ENCODE measurements around the gene WDR87.
"Not testable (repeated sequence)": the region's sequence is repeated elsewhere in the genome, so short reads cannot be mapped to it uniquely, and the experiment has no call there.

WDR87 gene

GRCh38 chr19:37886571-37886970 lies 19.8 kb downstream of the WDR87 start:
- DNase-seq (ENCODE audit: low read depth in 1 of 2, low spot score in 1 of 2): no peak

- DNase-seq (ENCODE audit: low read depth in 1 of 2, low spot score in 1 of 2): no peak
Measured at GRCh38 chr19:37885392-37885791, 21.0 kb downstream of the WDR87 start.

- DNase-seq (ENCODE audit: low read depth in 1 of 2, low spot score in 1 of 2): no peak
Measured at GRCh38 chr19:37877147-37877546, 29.2 kb downstream of the WDR87 start.

GRCh38 chr19:37876032-37876431 lies 30.4 kb downstream of the WDR87 start:
- DNase-seq (ENCODE audit: low read depth in 1 of 2, low spot score in 1 of 2): no peak

- DNase-seq (ENCODE audit: low read depth in 1 of 2, low spot score in 1 of 2): no peak
Measured at GRCh38 chr19:37874784-37875183, 31.6 kb downstream of the WDR87 start.

- DNase-seq (ENCODE audit: low read depth in 1 of 2, low spot score in 1 of 2): no peak
Measured at GRCh38 chr19:37872383-37872782, 34.0 kb downstream of the WDR87 start.

- no peak for DNase-seq (ENCODE audit: low read depth in 1 of 2, low spot score in 1 of 2)
Measured at GRCh38 chr19:37869766-37870340, 36.5 kb downstream of the WDR87 start.

- no peak for DNase-seq (ENCODE audit: low read depth in 1 of 2, low spot score in 1 of 2)
Measured at GRCh38 chr19:37867831-37868230, 38.6 kb downstream of the WDR87 start.

GRCh38 chr19:37865930-37866329 lies 40.5 kb downstream of the WDR87 start:
- DNase-seq (ENCODE audit: low read depth in 1 of 2, low spot score in 1 of 2): not testable (repeated sequence)

GRCh38 chr19:37864501-37864900 lies 41.9 kb downstream of the WDR87 start:
- DNase-seq (ENCODE audit: low read depth in 1 of 2, low spot score in 1 of 2): no peak

GRCh38 chr19:37855098-37855497 lies 51.3 kb downstream of the WDR87 start:
- DNase-seq (ENCODE audit: low read depth in 1 of 2, low spot score in 1 of 2): peak in 1 of 2 donors; percentile 20

- DNase-seq (ENCODE audit: low read depth in 1 of 2, low spot score in 1 of 2): no peak
Measured at GRCh38 chr19:37845932-37846331, 60.5 kb downstream of the WDR87 start.
